ENCODE measurements around the gene NLRP7.

GRCh38 chr19:54959840-54960239, 12.5 kb upstream of the NLRP7 start:
- TF ChIP-seq, protein P1, sequence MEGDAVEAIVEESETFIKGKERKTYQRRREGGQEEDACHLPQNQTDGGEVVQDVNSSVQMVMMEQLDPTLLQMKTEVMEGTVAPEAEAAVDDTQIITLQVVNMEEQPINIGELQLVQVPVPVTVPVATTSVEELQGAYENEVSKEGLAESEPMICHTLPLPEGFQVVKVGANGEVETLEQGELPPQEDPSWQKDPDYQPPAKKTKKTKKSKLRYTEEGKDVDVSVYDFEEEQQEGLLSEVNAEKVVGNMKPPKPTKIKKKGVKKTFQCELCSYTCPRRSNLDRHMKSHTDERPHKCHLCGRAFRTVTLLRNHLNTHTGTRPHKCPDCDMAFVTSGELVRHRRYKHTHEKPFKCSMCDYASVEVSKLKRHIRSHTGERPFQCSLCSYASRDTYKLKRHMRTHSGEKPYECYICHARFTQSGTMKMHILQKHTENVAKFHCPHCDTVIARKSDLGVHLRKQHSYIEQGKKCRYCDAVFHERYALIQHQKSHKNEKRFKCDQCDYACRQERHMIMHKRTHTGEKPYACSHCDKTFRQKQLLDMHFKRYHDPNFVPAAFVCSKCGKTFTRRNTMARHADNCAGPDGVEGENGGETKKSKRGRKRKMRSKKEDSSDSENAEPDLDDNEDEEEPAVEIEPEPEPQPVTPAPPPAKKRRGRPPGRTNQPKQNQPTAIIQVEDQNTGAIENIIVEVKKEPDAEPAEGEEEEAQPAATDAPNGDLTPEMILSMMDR (conservative IDR thresholded peaks at IDR 0.05; ENCODE audit: low read depth, low read length), result no peak
- TF ChIP-seq EZH2 (IDR thresholded peaks at IDR 0.05; ENCODE audit: borderline replicate concordance, low read depth, low read length, poor library complexity, severe bottlenecking), result no peak
